H54 (cell line): Measurements from ENCODE around the gene MEN1.

ENCODE experiments used
- DNase-seq: peaks from one replicate; pipeline ENCODE4 v3.0.0; 2011; ENCODE audit warnings: low spot score, mixed read lengths; ENCODE audit not compliant: insufficient read length
- FAIRE-seq: peaks from 3 replicates; lab custom pipeline; 2011; peaks lifted over from hg19 to GRCh38; lab: Jason Lieb, UNC
- POLR2A ChIP-seq: IDR thresholded peaks from 2 replicates; pipeline ENCODE4 v1.6.1; 2011; ENCODE audit warnings: low read depth, mild to moderate bottlenecking, low read length

Gene MEN1

GRCh38 chr11:64841592-64842365 lies 31.4 kb upstream of the MEN1 start:
- no peak for DNase-seq
- no peak for FAIRE-seq
- TF ChIP-seq POLR2A = no peak

- no peak for TF ChIP-seq POLR2A
Observed at GRCh38 chr11:64839887-64840782, 29.8 kb upstream of the MEN1 start.

GRCh38 chr11:64839335-64839734 lies 29.0 kb upstream of the MEN1 start:
- TF ChIP-seq POLR2A = no peak
- DNase-seq (no peak), FAIRE-seq (no peak)

More at GRCh38 chr11:64839887-64840782, 29.8 kb upstream of the MEN1 start:
- DNase-seq (no peak), FAIRE-seq (no peak)

- no peak for TF ChIP-seq POLR2A
- no peak for DNase-seq
- FAIRE-seq = no peak
Observed at GRCh38 chr11:64838600-64839334, 28.4 kb upstream of the MEN1 start.

GRCh38 chr11:64837887-64838351 lies 27.6 kb upstream of the MEN1 start:
- FAIRE-seq = no peak
- no peak for TF ChIP-seq POLR2A
- DNase-seq = no peak

GRCh38 chr11:64836448-64837072 lies 26.2 kb upstream of the MEN1 start:
- no peak for TF ChIP-seq POLR2A
- DNase-seq = no peak
- no peak for FAIRE-seq

- DNase-seq = no peak
- no peak for TF ChIP-seq POLR2A
- no peak for FAIRE-seq
Observed at GRCh38 chr11:64835616-64836447, 25.5 kb upstream of the MEN1 start.

- peak; percentile 96 for DNase-seq
- peak; percentile 38 for FAIRE-seq
- 0 out of 2 replicates have a peak, but pooled peaks have one; percentile 14 for TF ChIP-seq POLR2A
Observed at GRCh38 chr11:64834723-64835615, 24.6 kb upstream of the MEN1 start.

GRCh38 chr11:64834031-64834722 lies 23.8 kb upstream of the MEN1 start:
- DNase-seq (no peak), FAIRE-seq (no peak)
- TF ChIP-seq POLR2A = no peak

- TF ChIP-seq POLR2A = no peak
- FAIRE-seq = no peak
- DNase-seq = no peak
Observed at GRCh38 chr11:64833509-64833908, 23.2 kb upstream of the MEN1 start.

- TF ChIP-seq POLR2A = no peak
- no peak for DNase-seq
- no peak for FAIRE-seq
Observed at GRCh38 chr11:64833198-64833502, 22.8 kb upstream of the MEN1 start.
